GM19193 (cell line): Measurements from ENCODE around the gene HOXA2.

Experiments
- POLR2A ChIP-seq: IDR thresholded peaks from 4 replicates; pipeline ENCODE4 v1.6.1; 2011; ENCODE audit not compliant: insufficient read depth, insufficient read length; ENCODE audit errors: extremely low read depth

HOXA2 gene

DNA sequence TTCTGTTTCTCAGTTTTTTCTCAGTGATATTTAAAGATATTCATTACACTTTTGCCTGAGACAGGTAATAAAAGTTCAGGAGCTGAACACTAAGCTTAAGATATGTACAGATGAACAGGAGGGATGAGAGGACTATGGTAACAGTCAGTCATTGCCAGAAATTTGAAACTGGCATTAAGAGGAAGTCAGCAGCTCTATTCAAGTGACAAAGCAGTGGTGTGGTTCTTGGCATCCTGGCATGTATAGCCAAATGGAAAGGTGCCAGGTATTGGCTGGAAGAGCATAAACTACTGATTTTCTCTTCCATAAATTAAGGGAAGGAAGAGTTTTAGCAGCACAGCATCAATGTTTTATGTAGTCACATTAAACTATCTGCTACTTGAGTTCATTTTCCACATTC is 29.4 kb downstream of the HOXA2 start:
- TF ChIP-seq POLR2A, result no peak

DNA sequence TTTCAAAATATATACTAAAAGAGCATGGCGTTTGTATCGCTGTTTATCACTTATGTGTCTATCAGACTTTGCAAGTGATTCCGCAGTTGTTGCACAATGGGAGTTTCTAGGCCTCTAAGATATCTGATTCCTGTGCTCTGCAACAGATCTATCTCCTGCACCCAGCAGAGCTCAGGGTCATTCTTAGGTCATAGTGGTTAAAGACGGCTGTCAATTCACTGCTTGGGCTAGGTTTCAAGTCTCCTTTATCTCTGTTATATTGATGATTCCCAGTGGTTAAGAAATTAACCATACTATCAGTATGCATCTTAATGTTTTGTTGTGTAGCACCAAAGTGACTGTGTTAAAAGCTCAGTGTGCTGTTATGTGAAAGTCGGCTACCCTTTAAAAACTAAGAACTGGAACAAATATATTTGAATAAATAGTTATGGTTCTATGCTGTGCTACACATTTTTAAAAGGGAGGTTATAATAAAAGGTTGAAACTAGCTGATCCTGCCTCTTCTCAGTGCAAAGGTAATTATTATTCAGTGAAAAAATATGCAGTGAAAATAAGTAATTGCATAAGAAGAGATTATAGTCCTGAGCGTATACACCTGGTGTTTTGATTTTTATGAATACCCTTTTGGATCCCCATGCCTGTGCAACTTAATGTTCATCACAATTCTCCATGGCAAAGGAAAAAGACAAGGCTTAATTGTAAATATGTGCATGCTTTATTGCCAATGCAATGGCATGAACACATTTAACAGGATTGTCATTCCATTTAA is 30.7 kb downstream of the HOXA2 start:
- no peak for TF ChIP-seq POLR2A

DNA sequence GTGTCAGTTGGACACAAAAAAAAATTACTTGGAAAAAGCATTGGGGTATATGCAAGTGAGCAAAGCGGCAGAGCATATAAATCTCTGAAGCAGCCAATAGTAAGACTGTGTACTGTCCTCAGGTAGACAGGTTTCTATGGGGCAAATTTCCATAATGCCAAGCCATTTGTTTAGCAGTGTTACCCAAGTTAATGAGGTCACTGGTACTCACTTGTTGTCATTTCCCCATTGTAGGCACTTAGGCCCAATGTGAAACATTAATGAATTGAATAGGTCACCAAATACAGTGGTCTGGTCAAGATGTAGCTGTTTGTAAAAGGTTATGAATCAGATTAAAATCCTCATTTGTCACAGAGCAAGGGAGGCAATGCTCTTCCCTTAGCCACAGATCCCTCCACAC is 34.2 kb downstream of the HOXA2 start:
- TF ChIP-seq POLR2A, result no peak

DNA sequence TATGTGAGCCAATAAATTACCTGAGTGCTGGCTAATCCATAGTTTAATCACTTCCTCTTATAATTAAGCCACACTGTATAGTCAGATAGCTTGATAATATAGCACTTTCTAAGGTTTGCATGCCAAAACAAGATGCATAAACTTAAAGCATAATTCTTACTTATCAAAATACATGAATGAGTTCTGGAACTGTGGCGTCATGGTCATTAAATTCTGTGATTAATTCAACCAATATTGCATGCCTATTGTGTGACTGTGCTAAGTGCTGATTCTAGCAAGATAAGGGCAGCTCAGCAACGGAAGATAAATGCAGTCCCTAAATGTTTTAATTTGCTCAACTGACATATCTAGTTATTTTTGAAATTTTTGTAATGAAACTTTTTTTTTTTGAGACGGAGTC is 36.3 kb downstream of the HOXA2 start:
- TF ChIP-seq POLR2A, result no peak

DNA sequence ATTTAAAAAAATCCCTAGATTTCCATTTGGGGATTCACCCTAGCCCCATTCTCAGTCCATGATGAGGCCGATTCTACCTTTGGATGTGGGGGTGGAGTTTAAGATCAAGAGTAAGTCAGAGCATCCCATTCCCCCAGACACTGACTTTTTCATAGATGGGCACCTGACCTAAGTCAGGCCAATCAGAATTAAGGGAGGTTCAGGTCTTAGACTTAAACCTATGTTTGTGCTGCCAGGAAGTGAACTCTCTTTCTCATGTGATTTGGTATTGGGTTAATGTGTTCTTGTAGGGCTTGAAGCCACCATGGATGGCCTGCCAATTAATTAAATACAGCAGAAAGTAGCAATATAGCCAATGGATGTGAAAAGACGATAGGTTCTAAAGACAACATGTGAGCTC is 36.8 kb downstream of the HOXA2 start:
- TF ChIP-seq POLR2A, result no peak

DNA sequence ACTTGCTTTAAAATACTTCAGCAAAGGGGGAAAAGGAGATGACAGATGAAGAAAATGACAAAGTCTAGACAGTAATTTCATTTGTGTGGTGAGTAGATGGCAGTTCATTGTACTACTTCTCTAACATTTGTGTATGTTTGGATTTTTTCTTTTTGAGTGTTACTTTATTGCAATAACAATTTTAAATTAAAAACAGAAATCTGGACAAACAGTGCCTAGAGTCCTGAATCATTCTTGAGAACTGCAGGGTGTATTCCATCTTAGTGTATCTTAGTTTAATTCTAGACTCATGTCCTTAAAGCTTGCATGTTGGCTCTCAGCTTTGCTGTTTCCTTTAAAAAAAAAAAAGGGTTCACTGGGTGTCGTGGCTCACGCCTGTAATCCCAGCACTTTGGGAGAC is 37.8 kb downstream of the HOXA2 start:
- no peak for TF ChIP-seq POLR2A

DNA sequence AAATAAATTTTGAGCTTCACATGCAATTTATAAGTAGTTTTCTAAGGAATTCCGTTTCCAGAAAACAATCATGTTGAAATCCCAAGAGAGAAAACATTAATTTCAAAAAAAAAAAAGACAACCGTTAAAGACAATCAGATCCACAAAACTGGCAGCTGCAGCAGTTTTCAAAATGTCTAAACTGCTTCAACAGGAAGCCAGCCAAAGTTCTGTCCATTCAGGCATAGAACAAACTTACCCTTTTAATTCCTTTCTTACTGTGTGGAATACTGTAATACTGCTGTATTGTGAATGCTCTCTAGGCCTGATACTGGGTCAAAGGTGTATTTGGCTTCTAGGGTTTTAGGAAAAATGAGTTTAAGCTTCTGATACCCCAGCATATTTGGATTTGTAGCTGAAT is 38.3 kb downstream of the HOXA2 start:
- TF ChIP-seq POLR2A, result no peak

DNA sequence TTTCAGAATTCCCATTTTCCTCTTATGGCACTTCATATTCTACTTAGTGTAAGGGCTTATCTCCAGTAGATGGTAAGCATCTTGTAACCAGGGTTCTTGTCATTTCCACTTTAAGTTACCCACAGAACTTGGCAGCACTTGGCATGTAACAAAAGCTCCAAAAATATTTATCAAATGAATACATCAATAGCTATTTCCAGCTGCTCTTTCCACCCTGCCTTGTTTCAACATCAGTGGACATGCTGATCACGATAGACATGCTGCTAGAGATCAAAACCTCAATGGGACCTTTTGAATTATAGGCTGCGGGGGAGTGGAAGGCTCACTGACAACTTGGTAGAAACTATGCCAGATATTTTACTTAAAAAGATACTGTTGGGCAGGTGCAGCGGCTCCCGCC is 39.5 kb downstream of the HOXA2 start:
- TF ChIP-seq POLR2A, result no peak

DNA sequence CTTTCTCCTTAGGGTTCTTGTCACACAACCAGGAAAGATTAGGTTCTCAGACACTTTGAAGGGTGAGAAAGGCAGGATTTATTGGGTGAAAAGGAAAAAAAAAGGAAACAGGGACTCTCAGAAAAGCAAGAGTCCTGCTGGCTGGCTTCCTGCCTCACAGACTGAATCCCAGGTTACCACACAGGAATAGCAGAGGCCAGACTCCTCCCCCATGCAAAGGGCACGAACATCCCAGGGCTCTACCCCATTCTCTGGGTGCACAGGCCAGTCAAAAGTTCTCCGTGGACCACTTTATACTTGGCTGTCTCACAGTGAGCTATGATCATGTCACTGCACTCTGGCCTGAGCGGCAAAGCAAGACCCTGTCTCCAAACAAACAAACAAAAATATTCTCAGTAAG is 49.3 kb downstream of the HOXA2 start:
- no peak for TF ChIP-seq POLR2A

DNA sequence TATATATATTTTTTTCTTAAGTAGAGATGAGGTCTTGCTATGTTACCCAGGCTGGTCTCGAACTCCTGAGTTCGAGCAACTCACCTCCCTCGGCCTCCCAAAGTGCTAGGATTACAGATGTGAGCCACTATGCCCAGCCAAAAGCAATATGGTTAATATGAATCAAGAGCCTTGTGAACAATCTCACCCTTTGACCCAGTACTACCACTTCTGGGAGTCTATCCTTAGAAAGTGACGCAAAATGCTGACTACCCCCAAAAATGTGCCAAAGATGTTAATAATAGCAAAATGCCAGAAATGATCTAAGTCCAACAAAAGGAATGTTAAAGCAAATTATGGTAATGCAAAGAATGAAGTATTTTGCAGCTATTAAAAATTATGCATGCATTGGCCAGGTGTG is 51.0 kb downstream of the HOXA2 start:
- TF ChIP-seq POLR2A, result no peak
